ENCODE measurements around the gene PKIG.

The PKIG gene

GRCh38 chr20:44596876-44597275 lies 14.5 kb downstream of the PKIG start:
- DNase-seq (ENCODE audit: low read depth), result no peak

- no peak for DNase-seq (ENCODE audit: low read depth)
Measured at GRCh38 chr20:44597516-44597915, 15.1 kb downstream of the PKIG start.

- DNase-seq (ENCODE audit: low read depth), result no peak
Measured at GRCh38 chr20:44597930-44598329, 15.6 kb downstream of the PKIG start.

- no peak for DNase-seq (ENCODE audit: low read depth)
Measured at GRCh38 chr20:44598423-44599305, 16.3 kb downstream of the PKIG start.

- DNase-seq (ENCODE audit: low read depth), result no peak
Measured at GRCh38 chr20:44599715-44600114, 17.3 kb downstream of the PKIG start.

GRCh38 chr20:44600301-44600700 lies 17.9 kb downstream of the PKIG start:
- DNase-seq (ENCODE audit: low read depth), result no peak

GRCh38 chr20:44600758-44601201 lies 18.4 kb downstream of the PKIG start:
- no peak for DNase-seq (ENCODE audit: low read depth)

- no peak for DNase-seq (ENCODE audit: low read depth)
Measured at GRCh38 chr20:44601236-44601671, 18.9 kb downstream of the PKIG start.

GRCh38 chr20:44601801-44602204 lies 19.4 kb downstream of the PKIG start:
- no peak for DNase-seq (ENCODE audit: low read depth)

GRCh38 chr20:44603327-44603726 lies 20.9 kb downstream of the PKIG start:
- no peak for DNase-seq (ENCODE audit: low read depth)

GRCh38 chr20:44606725-44607441 lies 24.5 kb downstream of the PKIG start:
- no peak for DNase-seq (ENCODE audit: low read depth)

GRCh38 chr20:44609006-44609515 lies 26.7 kb downstream of the PKIG start:
- DNase-seq (ENCODE audit: low read depth), result no peak

GRCh38 chr20:44609516-44610312 lies 27.3 kb downstream of the PKIG start:
- DNase-seq (ENCODE audit: low read depth), result peak; percentile 23

- no peak for DNase-seq (ENCODE audit: low read depth)
Measured at GRCh38 chr20:44610313-44610962, 28.1 kb downstream of the PKIG start.

- DNase-seq (ENCODE audit: low read depth), result no peak
Measured at GRCh38 chr20:44613575-44613974, 31.2 kb downstream of the PKIG start.

- no peak for DNase-seq (ENCODE audit: low read depth)
Measured at GRCh38 chr20:44614525-44614924, 32.1 kb downstream of the PKIG start.

- no peak for DNase-seq (ENCODE audit: low read depth)
Measured at GRCh38 chr20:44615169-44615791, 32.9 kb downstream of the PKIG start.

GRCh38 chr20:44615876-44616603 lies 33.7 kb downstream of the PKIG start:
- DNase-seq (ENCODE audit: low read depth), result no peak

- no peak for DNase-seq (ENCODE audit: low read depth)
Measured at GRCh38 chr20:44616604-44616964, 34.2 kb downstream of the PKIG start.

GRCh38 chr20:44618318-44618731 lies 35.9 kb downstream of the PKIG start:
- no peak for DNase-seq (ENCODE audit: low read depth)

Measured in non-pigmented ciliary epithelial cell (primary cell).